NT2/D1 (cell line): ENCODE measurements around the gene RPH3AL.

Source experiments
- SUZ12 ChIP-seq: IDR thresholded peaks from 2 replicates; pipeline ENCODE4 v1.6.1; 2011; ENCODE audit not compliant: insufficient read length, insufficient read depth; ENCODE audit errors: extremely low read depth
- YY1 ChIP-seq: IDR thresholded peaks from 2 replicates; pipeline ENCODE4 v1.6.1; 2011; ENCODE audit not compliant: insufficient read length, insufficient read depth
- ZNF274 ChIP-seq: IDR thresholded peaks from 2 replicates; pipeline ENCODE4 v1.6.1; 2011; ENCODE audit warnings: mild to moderate bottlenecking, low read depth, low read length

GRCh38 chr17:164303-165235 is 188.0 kb downstream of the RPH3AL start:
- TF ChIP-seq YY1 (no peak), ZNF274 (no peak), SUZ12 (no peak)
